GM03348 (cell line): ENCODE results near the gene GBP2.
A peak's percentile ranks its signal among the peaks of the same experiment; 100 is the strongest.
"Not testable (repeated sequence)": the region's sequence is repeated elsewhere in the genome, so short reads cannot be mapped to it uniquely, and the experiment has no call there.

Experiments
- DNase-seq: peaks from one replicate; pipeline ENCODE4 v3.0.0; 2012; ENCODE audit warnings: low spot score

GBP2 gene

GRCh38 chr1:89126602-89127565, 970 bp upstream of the GBP2 start:
- not testable (repeated sequence) for DNase-seq

DNA sequence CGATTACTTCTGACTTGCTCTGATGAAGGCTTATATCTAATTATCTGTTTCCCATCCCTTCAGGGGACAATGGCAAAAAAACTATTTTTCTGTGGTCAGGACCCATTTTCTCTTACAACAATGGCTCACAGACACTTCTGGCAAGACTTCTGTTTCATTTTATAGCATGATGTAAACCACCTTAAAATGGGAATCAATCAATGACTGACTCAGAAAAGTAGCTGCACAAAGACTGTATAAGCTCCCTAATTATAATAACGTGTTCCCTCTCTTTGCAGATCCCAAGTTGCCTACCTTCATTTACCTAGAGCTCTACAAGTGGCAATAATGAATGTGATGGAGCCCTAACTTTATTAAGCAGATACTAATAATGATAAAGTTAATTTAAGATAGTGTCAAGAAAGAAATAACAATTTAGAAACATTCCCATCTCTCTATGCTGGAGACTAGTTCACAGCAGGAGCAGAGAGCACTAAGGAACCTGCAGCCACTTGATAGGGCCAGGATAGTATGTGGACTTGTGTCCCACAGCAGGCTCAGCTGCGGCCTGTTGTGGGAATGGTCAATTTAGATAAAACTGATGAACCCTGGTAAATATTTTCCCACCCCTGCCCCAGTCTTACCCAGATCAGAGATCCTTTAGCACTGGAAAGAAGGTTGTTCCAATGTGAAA, 538 bp downstream of the GBP2 start:
- DNase-seq, result peak; percentile 12

GRCh38 chr1:89121641-89122040, 4.3 kb downstream of the GBP2 start:
- DNase-seq, result no peak

GRCh38 chr1:89114662-89115061, 11.3 kb downstream of the GBP2 start:
- no peak for DNase-seq

DNA sequence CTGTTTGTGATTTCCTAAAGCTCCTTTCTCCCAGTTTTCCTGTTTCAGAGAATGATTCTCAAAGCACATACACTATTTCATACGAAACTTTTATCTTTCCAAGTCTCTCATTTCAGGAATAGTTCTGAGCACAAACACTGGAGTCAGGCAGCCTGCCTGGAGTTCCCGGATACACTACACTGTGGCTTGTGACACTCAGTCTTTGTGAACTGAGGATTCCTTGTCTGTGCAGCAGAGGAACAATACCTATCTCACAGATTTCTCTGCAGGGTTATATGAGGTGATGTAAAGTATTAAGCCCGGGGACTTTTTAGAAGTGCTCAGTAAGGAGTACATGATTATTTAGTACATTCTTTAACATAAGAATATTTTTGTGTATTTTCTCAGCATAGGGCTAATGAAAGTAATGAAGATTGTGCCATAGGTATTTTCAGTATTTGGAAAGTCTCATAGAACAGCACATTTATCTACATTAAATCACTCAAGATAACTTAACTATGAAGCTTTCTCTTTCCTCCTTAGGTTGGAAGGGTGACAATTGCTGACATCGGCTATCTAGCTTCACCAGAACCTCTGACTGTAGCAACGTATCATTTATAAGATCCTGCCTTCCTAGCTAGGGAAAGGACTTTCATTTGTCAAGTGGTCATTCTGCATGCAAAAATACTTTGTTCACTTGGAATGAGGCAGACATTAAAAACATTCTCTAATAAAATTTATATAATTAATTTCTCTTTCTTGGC, 12.9 kb downstream of the GBP2 start:
- DNase-seq, result no peak

- DNase-seq, result no peak
Measured at GRCh38 chr1:89104687-89105086, 21.2 kb downstream of the GBP2 start.

DNA sequence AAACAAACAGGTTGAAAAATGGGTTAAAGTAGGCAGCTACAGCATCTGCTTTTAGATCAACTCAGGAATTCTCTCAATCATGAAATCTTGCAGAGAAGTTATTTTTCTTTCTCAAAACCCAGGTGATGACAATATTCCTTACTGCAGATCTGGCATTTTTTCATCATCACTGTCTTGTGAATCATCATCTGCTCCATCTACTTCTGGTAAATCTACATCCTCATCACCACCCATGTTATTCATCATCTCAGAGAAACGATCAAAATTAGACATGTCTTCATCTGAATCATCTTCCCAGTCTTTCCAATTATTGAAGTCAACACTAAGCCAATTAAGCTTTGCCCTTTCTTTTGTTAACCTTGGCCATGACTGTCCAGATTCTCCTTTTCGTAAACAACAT, 21.8 kb downstream of the GBP2 start:
- no peak for DNase-seq

DNA sequence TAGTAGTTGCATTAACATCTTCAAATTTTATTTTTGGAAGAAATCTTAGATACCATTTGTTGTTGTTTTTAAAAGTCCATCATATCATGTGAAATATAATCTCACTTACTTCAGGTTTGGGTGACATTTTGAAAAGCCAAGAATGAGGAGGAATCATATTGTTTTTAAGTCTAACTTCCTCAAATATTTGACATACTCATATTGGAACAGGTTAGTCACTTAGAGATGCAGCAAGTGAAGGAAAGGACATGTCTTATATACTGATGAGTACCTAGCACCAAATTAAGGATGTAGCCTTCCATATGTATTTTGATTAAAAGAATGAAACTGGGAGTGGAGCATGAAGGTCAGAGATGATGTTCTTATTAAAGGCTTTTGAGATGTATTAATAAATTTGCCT, 23.9 kb downstream of the GBP2 start:
- DNase-seq, result no peak

GRCh38 chr1:89100412-89100811, 25.5 kb downstream of the GBP2 start:
- no peak for DNase-seq

DNA sequence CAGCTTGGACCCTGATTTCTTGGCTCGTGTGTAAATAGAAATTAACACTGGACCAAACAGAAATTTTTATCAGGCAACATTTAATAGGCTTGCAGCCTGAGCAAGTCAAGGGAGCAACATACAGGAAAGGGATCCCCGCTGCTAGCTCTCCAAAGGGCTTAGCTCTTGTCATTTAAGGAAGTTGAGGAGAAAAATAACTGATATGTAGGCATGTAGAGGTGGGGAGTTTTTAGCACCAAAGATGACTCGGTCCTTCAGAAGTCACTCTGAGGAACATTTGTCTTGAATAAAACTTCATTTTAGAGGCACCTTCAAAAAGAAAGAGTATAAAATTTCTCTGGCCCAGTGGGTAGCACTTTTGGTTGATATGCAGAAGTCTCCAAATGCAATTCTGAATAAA, 27.1 kb downstream of the GBP2 start:
- DNase-seq, result no peak

- no peak for DNase-seq
Measured at GRCh38 chr1:89095737-89096136, 30.2 kb downstream of the GBP2 start.

DNA sequence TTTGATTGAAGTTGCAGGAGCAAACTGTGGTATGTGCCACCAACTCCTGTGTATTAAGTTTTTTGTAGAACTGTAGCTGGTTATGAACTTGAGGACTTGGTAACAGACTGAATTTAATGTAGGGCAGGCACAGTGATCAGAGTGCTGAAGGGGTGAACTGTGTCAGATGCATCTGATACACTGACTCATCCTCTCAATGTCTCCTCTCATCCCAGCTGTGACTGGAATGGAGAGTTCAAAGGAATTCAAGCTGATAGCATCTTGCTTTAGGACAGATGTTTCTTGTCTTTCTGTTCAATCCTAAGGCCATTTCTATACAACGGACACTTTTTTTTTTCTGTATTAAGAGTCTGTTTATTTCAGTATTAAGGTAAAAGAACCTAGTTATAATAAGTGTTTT, 36.0 kb downstream of the GBP2 start:
- no peak for DNase-seq

GRCh38 chr1:89088572-89088971, 37.3 kb downstream of the GBP2 start:
- DNase-seq, result no peak

GRCh38 chr1:89087241-89087640, 38.7 kb downstream of the GBP2 start:
- no peak for DNase-seq

- peak; percentile 57 for DNase-seq
Measured at GRCh38 chr1:89085781-89086180, 40.1 kb downstream of the GBP2 start.

- DNase-seq, result no peak
Measured at GRCh38 chr1:89081005-89081404, 44.9 kb downstream of the GBP2 start.

- not testable (repeated sequence) for DNase-seq
Measured at GRCh38 chr1:89080068-89080467, 45.8 kb downstream of the GBP2 start.

GRCh38 chr1:89072466-89073065, 53.3 kb downstream of the GBP2 start:
- DNase-seq, result not testable (repeated sequence)

DNA sequence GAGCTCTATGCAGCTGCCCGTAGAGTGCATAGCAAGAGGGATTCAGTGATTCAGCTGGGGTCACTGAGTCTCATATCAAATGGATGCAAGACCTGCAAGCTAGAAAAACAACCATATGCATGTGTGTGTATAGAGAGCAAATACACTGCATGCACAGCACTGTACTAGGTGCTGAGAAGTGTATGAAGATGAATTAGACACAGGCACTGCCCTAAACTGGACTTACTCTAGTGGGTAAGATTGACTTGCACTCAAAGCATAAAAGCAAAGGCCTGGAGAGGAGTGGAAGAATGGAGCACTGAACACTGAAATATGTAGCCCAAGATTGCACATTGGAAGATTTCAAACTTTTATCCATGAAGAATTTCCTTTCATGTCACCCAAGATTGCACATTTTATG, 55.4 kb downstream of the GBP2 start:
- DNase-seq, result no peak

- DNase-seq, result peak; percentile 8
Measured at GRCh38 chr1:89069951-89070350, 56.0 kb downstream of the GBP2 start.

DNA sequence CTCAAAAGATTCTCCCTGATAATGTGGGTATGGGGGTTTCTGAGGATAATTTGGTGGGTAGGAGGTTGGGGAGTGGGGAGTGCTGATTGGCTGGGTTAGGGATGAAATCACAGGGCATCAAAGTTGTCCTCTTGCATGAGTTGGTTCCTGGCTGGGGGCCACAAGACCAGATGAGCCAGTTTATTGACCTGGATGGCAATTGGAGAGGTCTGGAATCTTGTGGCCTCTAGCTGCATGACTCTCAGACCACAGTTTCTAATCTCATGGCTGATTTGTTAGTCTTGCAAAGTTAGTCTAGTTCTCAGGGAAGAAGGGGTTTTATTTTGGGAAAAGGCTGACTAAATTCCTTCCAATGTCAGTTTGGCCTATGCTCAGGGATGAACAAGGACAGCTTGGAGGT, 57.6 kb downstream of the GBP2 start:
- peak; percentile 46 for DNase-seq
